IMR-90 (cell line): ENCODE results near the gene ZNF2. TPM values are rescaled to one million over a fixed set of nuclear protein-coding genes. Genes with fewer than 3 reads are reported as not detected.

Experiments
- ATAC-seq: fragments of 200-7000 bp; cut with Tn5 transposase; 2 replicates; pipeline ENCODE4 v1.9.1; 2020; ENCODE audit warnings: low read depth, mild to moderate bottlenecking, moderate library complexity
- BruUV-seq: library from RNA; stranded (reverse); fragments of 400-500 nt; replicated peaks from 2 replicates; lab custom pipeline; 2021; lab: Mats Ljungman, UMichigan
- CTCF ChIA-PET: fragments of 300-600 bp; formaldehyde crosslinking; extraction: SDS; loops from one replicate; lab custom pipeline; 2021; ENCODE audit warnings: antibody characterized with exemption; lab: Yijun Ruan, JAX
- POLR2A ChIA-PET: fragments of 300-600 bp; sonication (Branson Sonifier 250); formaldehyde crosslinking; loops from one replicate; lab custom pipeline; 2022; ENCODE audit warnings: antibody characterized with exemption; ENCODE audit not compliant: unreplicated experiment; lab: Charles Lee
- DNase-seq: peaks from one replicate; pipeline ENCODE4 v3.0.0; 2013
- H2AFZ ChIP-seq: replicated peaks from 2 replicates; pipeline ENCODE3; 2013; ENCODE audit warnings: low read length, mild to moderate bottlenecking; ENCODE audit not compliant: poor library complexity
- H2AK5ac ChIP-seq: 2 replicates; pipeline ENCODE4 v1.6.1; 2013; ENCODE audit warnings: low read depth, low read length, inconsistent platforms
- H2AK9ac ChIP-seq: replicated peaks from 2 replicates; pipeline ENCODE3; 2013; ENCODE audit warnings: mild to moderate bottlenecking, low read depth, low read length, moderate library complexity; ENCODE audit not compliant: poor library complexity
- H2BK120ac ChIP-seq: 2 replicates; pipeline ENCODE4 v1.6.1; 2013; ENCODE audit warnings: low read depth, low read length, inconsistent platforms
- H2BK15ac ChIP-seq: 3 replicates; pipeline ENCODE4 v1.6.1; 2013; ENCODE audit warnings: low read depth, low read length, inconsistent platforms
- H2BK20ac ChIP-seq: 2 replicates; pipeline ENCODE4 v1.6.1; 2013; ENCODE audit warnings: low read depth, mild to moderate bottlenecking, inconsistent platforms, low read length, moderate library complexity
- H2BK5ac ChIP-seq: 2 replicates; pipeline ENCODE4 v1.6.1; 2013; ENCODE audit warnings: mild to moderate bottlenecking, low read depth, low read length, inconsistent platforms; ENCODE audit not compliant: poor library complexity, severe bottlenecking
- H3K14ac ChIP-seq: replicated peaks from 2 replicates; pipeline ENCODE4 v1.6.1; 2013; ENCODE audit warnings: low read depth, low read length, inconsistent platforms
- H3K18ac ChIP-seq: 2 replicates; pipeline ENCODE4 v1.6.1; 2013; ENCODE audit warnings: low read depth, low read length, control low read depth
- H3K23ac ChIP-seq: 2 replicates; pipeline ENCODE4 v1.6.1; 2013; ENCODE audit warnings: low read depth, low read length, inconsistent platforms
- H3K27ac ChIP-seq: 2 replicates; pipeline ENCODE4 v1.5.1; 2013; ENCODE audit warnings: mild to moderate bottlenecking, control low read depth, low read length; ENCODE audit not compliant: insufficient read depth
- H3K27me3 ChIP-seq: 2 replicates; pipeline ENCODE4 v1.6.1; 2013; ENCODE audit warnings: low read length; ENCODE audit not compliant: control insufficient read depth, insufficient read depth
- H3K36me3 ChIP-seq: 2 replicates; pipeline ENCODE4 v1.6.1; 2013; ENCODE audit warnings: low read length, mixed read lengths; ENCODE audit not compliant: control insufficient read depth, insufficient read depth
- H3K4ac ChIP-seq: 2 replicates; pipeline ENCODE4 v1.6.1; 2013; ENCODE audit warnings: low read depth, low read length, inconsistent platforms
- H3K4me1 ChIP-seq: 2 replicates; pipeline ENCODE4 v1.6.1; 2013; ENCODE audit warnings: low read length, mixed read lengths; ENCODE audit not compliant: control insufficient read depth, insufficient read depth
- H3K4me2 ChIP-seq: 2 replicates; pipeline ENCODE4 v1.6.1; 2013; ENCODE audit warnings: low read depth, mild to moderate bottlenecking, control low read depth, low read length, moderate library complexity
- H3K4me3 ChIP-seq: 2 replicates; pipeline ENCODE4 v1.5.1; 2013; ENCODE audit warnings: low read depth, mild to moderate bottlenecking, control low read depth, low read length, moderate library complexity; ENCODE audit not compliant: insufficient read depth
- H3K56ac ChIP-seq: 2 replicates; pipeline ENCODE4 v1.6.1; 2013; ENCODE audit warnings: low read length, inconsistent platforms; ENCODE audit not compliant: insufficient read depth; ENCODE audit errors: extremely low read depth
- H3K79me1 ChIP-seq, 2 experiments: 2 replicates each; pipeline ENCODE4 v1.6.1; 2013; ENCODE audit warnings: low read length in 2 of 2, inconsistent platforms in 1 of 2, low read depth in 1 of 2
- H3K9ac ChIP-seq: 2 replicates; pipeline ENCODE4 v1.6.1; 2013; ENCODE audit warnings: low read depth, low read length, control low read depth
- H3K9me1 ChIP-seq: 2 replicates; pipeline ENCODE4 v1.6.1; 2013; ENCODE audit warnings: low read length, inconsistent platforms; ENCODE audit not compliant: insufficient read depth
- H3K9me3 ChIP-seq: 2 replicates; pipeline ENCODE4 v1.6.1; 2013; ENCODE audit warnings: low read length; ENCODE audit not compliant: control insufficient read depth, insufficient read depth
- H4K20me1 ChIP-seq: 2 replicates; pipeline ENCODE4 v1.6.1; 2013; ENCODE audit warnings: low read length, inconsistent platforms; ENCODE audit not compliant: insufficient read depth
- H4K5ac ChIP-seq: 2 replicates; pipeline ENCODE4 v1.6.1; 2013; ENCODE audit warnings: mild to moderate bottlenecking, low read depth, low read length, control low read depth
- H4K8ac ChIP-seq, 2 experiments: 2 replicates each; pipeline ENCODE4 v1.6.1; 2013; ENCODE audit warnings: low read depth in 2 of 2, low read length in 2 of 2, control low read depth in 1 of 2, inconsistent platforms in 1 of 2
- H4K91ac ChIP-seq: 2 replicates; pipeline ENCODE4 v1.6.1; 2013; ENCODE audit warnings: low read depth, low read length, inconsistent platforms; ENCODE audit not compliant: insufficient read depth
- RCOR1 ChIP-seq: IDR thresholded peaks from 2 replicates; pipeline ENCODE4 v1.6.1; 2012; ENCODE audit warnings: mild to moderate bottlenecking, low read length, improper control_type of control experiment; ENCODE audit not compliant: insufficient replicate concordance
- WGBS, 2 experiments: methylation state at CpG; one replicate each; pipeline versions ENCODE4 v1.1.5 to v1.1.7; 2013; ENCODE audit warnings: missing lambda C conversion rate in 2 of 2; ENCODE audit not compliant: insufficient read length in 1 of 2; ENCODE audit errors: extremely low coverage in 2 of 2; 5-methylcytosine and 5-hydroxymethylcytosine counted together
- dilution Hi-C: fragments of 300-500 bp; cut with HindIII; formaldehyde crosslinking; loops from one replicate; pipeline ENCODE4 v1.14.3; 2018; ENCODE audit warnings: low sequenced_read_pairs; ENCODE audit not compliant: unreplicated experiment
- in situ Hi-C: fragments of 300-500 bp; cut with MboI; formaldehyde crosslinking; loops from 3 replicates; pipeline ENCODE4 v1.14.3; 2019; ENCODE audit warnings: low sequenced_read_pairs, inconsistent platforms, mixed read lengths
- intact Hi-C: fragments of 100-400 bp; cut with micrococcal nuclease; formaldehyde crosslinking; loops from 2 replicates; pipeline ENCODE4 v1.10.0; 2022
- polyA plus RNA-seq, 3 experiments: library from polyadenylated mRNA; depleted of rRNA; stranded (reverse); fragments of >200 nt; gene quantifications; 2 replicates each; pipeline ENCODE4 v1.2.3, GENCODE V29; 2012; ENCODE audit warnings: low replicate concordance in 1 of 3
- total RNA-seq: library from RNA; depleted of rRNA; stranded (reverse); fragments of >200 nt; gene quantifications from 2 replicates; pipeline ENCODE4 v1.2.3, GENCODE V29; 2012

ZNF2 gene
- total and polyA plus RNA-seq, 2 of the 4 experiments (the other 2 are of a cell fraction), result 2.7 to 7.3 TPM

DNA sequence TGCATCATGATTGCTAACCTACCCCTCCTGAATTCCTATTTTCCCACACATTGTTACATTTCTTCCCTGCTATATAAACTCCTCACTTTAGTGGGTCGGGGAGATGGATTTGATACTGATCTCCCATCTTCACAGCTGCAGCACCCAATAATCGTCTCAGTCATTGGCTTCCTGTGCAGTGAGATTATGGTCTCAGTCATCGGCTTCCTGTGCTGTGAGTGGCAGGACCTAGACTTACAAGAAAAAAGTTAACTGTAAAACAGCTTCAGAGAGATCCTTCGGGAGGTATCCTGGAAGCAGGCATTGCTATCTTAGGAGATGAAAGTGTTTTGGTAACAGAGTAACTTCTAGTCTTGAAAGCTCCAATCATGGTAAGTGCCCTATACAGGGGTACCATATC is 38.3 kb downstream of the ZNF2 start:
- Histone ChIP-seq H3K4me1 (no peaks in the 10 kb centered on the region), H4K8ac (no peak overlapping the region), H2BK5ac (no peak overlapping the region), H3K9me1 (no peaks in the 10 kb centered on the region), H2AK9ac (no peak overlapping the region), H3K4me3 (no peak overlapping the region), H3K4me2 (no peak overlapping the region), H4K5ac (no peak overlapping the region), H3K79me1 (peaks cover 0 to 4% of the 10 kb centered on the region in 2 experiments; a peak in 1 of 4 replicates), H3K56ac (no peak overlapping the region), H3K14ac (no peak overlapping the region), H3K4ac (no peak overlapping the region), H3K9me3 (no peaks in the 10 kb centered on the region; the same call in 1 of the 2 replicates), H3K36me3 (peaks cover 2% of the 10 kb centered on the region), H4K20me1 (no peaks in the 10 kb centered on the region), H3K27me3 (peaks cover 2% of the 10 kb centered on the region; the same call in 1 of the 2 replicates), H3K23ac (no peak overlapping the region), H2BK120ac (no peak overlapping the region), H2AFZ (no peak overlapping the region), H3K18ac (no peak overlapping the region), H4K91ac (no peak overlapping the region), H3K27ac (no peak overlapping the region), H2AK5ac (no peak overlapping the region), H2BK20ac (no peak overlapping the region), H2BK15ac (no peak overlapping the region), H3K9ac (no peak overlapping the region)
- dilution Hi-C loops (no loop called here), in situ Hi-C loops (no loop called here), intact Hi-C loops (no loop called here)
- TF ChIP-seq RCOR1, result no peak
- CTCF ChIA-PET, result no interaction called here
- ATAC-seq (no peak), DNase-seq (no peak)
- WGBS, 2 experiments, result no CpG with 5 or more reads among the region's 4 CpGs
- POLR2A ChIA-PET, result no interaction called here
- BruUV-seq, result no TSS peak
